GM10847 (cell line): ENCODE data around the gene FLNC.

ENCODE experiments used
- POLR2A ChIP-seq: IDR thresholded peaks from 2 replicates; pipeline ENCODE4 v1.6.1; 2011; ENCODE audit not compliant: insufficient read length; ENCODE audit errors: extremely low read depth

FLNC gene

GRCh38 chr7:128835231-128835751, 5.1 kb downstream of the FLNC start:
- no peak for TF ChIP-seq POLR2A

GRCh38 chr7:128835790-128836641, 5.8 kb downstream of the FLNC start:
- TF ChIP-seq POLR2A, result no peak

- no peak for TF ChIP-seq POLR2A
These were observed 6.6 kb downstream of the FLNC start for GRCh38 chr7:128836729-128837348.

- no peak for TF ChIP-seq POLR2A
These were observed 7.3 kb downstream of the FLNC start for GRCh38 chr7:128837521-128837921.

- no peak for TF ChIP-seq POLR2A
These were observed 8.0 kb downstream of the FLNC start for GRCh38 chr7:128838109-128838779.

- no peak for TF ChIP-seq POLR2A
These were observed 8.9 kb downstream of the FLNC start for GRCh38 chr7:128838981-128839731.

- no peak for TF ChIP-seq POLR2A
These were observed 9.6 kb downstream of the FLNC start for GRCh38 chr7:128839751-128840177.

GRCh38 chr7:128840326-128841170, 10.3 kb downstream of the FLNC start:
- TF ChIP-seq POLR2A, result no peak

- TF ChIP-seq POLR2A, result no peak
These were observed 11.0 kb downstream of the FLNC start for GRCh38 chr7:128841171-128841690.

GRCh38 chr7:128841921-128842673, 11.9 kb downstream of the FLNC start:
- TF ChIP-seq POLR2A, result no peak

- no peak for TF ChIP-seq POLR2A
These were observed 12.8 kb downstream of the FLNC start for GRCh38 chr7:128842674-128843641.
